Endothelial cell of umbilical vein (primary cell): ENCODE measurements around the gene IL17RB.

Experiments
- CTCF ChIP-seq, 2 donors: IDR thresholded peaks; 1 replicate in 1 of 2; 2 replicates in 1 of 2; pipeline ENCODE4 v1.5.1; 2011; ENCODE audit warnings: low read length in 2 of 2, mild to moderate bottlenecking in 2 of 2, moderate library complexity in 2 of 2, control low read depth in 1 of 2, inconsistent platforms in 1 of 2, low read depth in 1 of 2; ENCODE audit not compliant: insufficient read depth in 1 of 2; ENCODE audit errors: extremely low read depth in 1 of 2
- EZH2 ChIP-seq: IDR thresholded peaks from 2 replicates; pipeline ENCODE4 v1.6.1; 2012; ENCODE audit warnings: borderline replicate concordance, low read depth, mild to moderate bottlenecking, moderate library complexity, low read length, inconsistent platforms; ENCODE audit not compliant: severe bottlenecking
- MYC ChIP-seq: IDR thresholded peaks from one replicate; pipeline ENCODE4 v1.6.1; 2011; ENCODE audit warnings: mild to moderate bottlenecking, low read depth, low read length

DNA sequence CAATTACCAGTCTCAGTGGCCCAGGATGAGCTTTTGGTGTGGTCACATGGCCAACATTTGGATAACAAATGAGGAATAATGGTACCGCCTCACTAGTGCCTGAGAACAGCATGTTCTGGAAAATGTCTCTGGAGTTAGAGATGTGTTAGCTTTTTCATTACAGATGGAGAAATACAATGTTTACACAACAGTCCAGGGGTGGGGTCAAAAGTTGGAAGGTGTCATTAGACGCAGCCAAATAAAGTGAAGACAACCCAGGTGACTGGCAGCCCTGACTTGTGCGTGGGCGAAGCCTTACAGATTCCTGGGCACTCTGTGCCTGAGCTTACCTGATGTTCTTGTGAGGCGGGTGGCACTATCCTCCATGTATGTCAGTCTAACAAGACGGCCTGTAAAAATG, 12.8 kb downstream of the IL17RB start:
- no peak for TF ChIP-seq CTCF (IDR thresholded peaks at IDR 0.05; ENCODE audit: extremely low read depth in 1 of 2, insufficient read depth in 1 of 2, low read depth in 1 of 2, low read length in 2 of 2)
- no peak for TF ChIP-seq EZH2
- TF ChIP-seq MYC: no peak
